GOT3 (cell line): ENCODE measurements around the gene PAPOLA.

Source experiments
- DNase-seq: peaks from one replicate; lab custom pipeline; 2025; ENCODE audit warnings: mixed read lengths; lab: John Stamatoyannopoulos, UW

The PAPOLA gene

DNA sequence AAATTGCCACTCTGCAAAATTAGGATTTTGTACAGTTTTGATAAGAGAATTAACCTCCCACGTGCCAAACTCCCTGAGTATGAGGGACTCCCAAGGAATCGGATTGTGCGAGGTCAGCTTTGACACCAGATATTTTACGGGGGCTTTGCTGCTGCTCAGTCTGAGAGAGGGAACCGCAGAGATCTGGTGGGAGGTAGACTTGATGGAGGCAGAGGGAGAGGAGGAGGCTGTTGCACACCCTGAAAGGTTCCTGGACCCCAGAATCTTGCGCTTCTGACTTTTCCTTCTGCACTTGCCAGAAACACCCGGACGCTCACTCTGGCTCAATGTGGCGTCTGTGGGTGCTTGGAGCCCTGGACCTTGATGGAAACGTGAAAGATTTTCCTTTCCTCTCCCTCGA is 83.9 kb downstream of the PAPOLA start:
- DNase-seq, result no peak

GRCh38 chr14:96586921-96587822 is 85.0 kb downstream of the PAPOLA start:
- no peak for DNase-seq

DNA sequence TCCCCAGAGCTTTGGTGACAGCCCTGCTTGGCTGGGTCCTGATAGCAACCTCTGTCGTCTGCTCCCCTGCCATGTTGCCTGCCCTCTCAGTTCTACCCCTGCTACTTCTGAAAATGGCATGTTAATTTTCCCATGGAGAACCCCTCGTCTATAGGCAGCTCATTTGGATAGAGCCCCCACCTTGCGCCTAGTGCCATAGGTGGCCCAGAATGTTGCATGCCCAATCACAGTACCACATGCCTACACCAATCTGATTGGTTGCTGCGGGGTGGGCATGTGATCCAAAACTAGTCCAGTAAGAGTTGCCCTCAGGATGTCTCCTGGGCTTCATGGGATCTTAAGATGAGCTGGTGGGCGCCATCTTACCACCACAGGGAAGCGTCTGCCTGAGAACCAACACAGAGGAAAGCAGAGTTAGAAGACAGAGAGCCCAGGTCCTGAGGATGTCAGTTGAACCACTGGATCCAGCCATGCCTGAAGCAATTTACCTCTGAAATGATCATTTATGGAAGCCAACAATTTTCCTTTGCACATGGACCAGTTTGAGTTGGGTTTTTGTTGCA is 85.7 kb downstream of the PAPOLA start:
- DNase-seq, result no peak

- no peak for DNase-seq
Measured at GRCh38 chr14:96588410-96589257, 86.5 kb downstream of the PAPOLA start.

DNA sequence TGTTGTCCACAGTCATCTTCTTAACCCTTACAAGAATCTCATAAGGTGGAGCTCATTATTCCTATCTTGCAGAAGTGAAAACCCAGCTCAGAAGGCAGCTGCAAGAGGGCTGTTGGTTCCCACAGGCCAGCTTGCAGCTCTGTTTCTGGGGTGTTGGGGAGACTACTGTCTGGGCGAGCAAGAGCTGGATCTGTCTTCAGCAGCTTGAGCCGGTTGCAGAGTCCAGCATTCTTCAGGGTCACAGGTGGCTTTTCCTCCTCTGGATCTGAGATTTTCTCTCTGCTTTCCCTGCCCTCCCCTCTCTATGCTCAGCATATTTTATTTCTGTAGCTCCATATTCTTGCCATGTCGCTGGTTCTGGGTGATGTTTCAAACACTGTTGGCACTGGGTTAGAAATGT is 87.4 kb downstream of the PAPOLA start:
- DNase-seq, result no peak

DNA sequence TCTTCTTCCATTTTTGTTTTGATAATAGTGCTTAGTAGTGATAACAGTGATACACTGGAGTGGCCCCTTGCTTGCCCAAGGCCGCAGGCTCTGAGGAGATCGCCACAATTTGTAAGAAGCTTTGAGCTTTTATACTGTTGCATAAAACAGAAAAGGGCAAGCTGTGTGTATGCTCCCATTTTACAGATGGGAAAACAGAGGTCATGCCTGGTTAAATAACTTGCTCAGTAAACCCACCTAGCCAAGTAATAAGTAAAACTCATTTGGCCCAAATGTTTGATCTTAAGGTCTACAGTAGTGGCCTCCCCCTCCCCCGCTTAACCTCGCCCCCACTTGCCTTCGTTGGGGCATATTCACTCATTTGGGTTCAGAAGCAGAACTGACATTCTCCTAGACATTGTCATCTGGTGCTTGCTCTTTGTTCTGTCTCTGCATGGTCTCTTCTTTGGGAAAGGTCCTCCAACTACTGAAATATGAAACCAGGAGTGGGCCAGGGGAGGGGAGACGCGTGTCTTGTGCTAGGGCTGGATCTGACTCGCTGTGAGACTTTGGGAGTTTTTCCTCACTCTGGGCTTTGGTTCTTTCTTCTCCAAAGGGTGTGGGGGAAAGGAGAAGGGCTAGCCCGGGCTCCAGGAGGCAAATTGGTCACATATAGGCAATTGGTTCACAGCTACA is 88.1 kb downstream of the PAPOLA start:
- DNase-seq, result no peak

- no peak for DNase-seq
Measured at GRCh38 chr14:96592591-96593386, 90.6 kb downstream of the PAPOLA start.

DNA sequence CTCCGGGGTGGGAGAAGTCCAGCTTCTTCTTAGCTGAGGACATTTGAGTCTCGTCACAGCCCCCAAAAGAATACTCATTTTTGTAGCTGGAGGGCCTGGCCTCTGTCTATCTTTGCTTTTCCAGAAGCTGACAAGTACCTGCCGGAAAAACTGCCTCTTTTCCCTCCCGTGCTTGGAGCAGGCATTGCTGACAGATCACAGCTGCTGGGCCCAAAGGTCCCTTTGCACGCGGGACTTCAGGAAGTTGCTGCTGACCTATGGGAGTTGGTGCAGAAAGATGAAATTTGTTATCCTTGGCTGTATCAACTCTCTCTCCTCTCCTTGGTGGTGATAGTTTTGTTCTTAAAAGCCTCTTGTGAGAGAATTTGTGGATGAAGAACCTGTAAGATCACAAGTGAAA is 92.8 kb downstream of the PAPOLA start:
- no peak for DNase-seq

GRCh38 chr14:96597680-96598079 is 95.5 kb downstream of the PAPOLA start:
- DNase-seq, result no peak

DNA sequence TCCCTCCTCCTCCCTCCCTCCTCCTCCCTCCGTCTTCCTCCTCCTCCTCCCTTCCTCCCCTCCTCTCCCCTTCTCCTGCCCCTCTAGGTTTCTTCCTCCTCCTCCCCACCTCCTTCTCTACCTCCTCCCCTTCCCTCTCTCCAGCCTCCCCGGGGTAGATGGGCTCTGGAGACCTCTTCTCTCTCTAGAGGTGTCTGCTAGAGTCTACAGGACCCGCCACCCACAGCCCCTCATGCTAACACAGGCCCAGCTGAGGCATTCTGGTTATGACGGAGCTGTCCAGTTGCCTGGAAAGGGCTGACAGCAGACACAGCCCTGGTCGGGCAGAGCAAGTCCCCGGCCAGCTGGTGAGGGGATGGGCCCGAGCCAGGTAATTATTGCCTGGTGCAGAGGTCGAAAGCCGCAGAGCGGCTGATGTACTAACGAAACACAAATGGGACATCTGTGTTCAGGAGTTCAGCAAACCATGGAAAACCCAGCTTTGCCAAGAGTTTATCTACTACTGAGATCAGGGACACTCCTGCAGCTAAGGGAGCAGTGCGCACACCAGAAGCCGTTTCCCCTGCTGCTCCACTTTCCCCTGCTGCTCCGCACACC is 96.2 kb downstream of the PAPOLA start:
- DNase-seq, result no peak

DNA sequence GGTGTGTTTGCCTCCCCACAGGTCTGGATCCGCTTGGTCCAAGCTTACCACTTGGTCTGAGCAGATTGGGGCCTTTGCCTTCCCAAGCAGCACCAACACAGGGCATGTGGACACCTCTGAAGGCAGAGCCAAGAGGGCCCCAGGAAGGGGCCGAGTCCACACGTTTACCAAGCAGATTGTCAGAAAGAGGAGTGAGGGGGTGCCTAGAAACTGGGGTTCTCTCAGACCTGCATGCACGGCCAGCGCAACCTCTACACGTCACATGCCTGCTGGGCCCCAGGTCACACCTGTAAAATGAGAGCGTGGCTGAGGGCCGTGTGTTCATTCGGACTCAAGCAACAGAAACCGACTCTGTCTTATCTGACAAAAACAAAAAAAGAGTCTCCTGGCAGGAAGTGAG is 96.9 kb downstream of the PAPOLA start:
- DNase-seq, result no peak

- no peak for DNase-seq
Measured at GRCh38 chr14:96602186-96602585, 100.0 kb downstream of the PAPOLA start.

DNA sequence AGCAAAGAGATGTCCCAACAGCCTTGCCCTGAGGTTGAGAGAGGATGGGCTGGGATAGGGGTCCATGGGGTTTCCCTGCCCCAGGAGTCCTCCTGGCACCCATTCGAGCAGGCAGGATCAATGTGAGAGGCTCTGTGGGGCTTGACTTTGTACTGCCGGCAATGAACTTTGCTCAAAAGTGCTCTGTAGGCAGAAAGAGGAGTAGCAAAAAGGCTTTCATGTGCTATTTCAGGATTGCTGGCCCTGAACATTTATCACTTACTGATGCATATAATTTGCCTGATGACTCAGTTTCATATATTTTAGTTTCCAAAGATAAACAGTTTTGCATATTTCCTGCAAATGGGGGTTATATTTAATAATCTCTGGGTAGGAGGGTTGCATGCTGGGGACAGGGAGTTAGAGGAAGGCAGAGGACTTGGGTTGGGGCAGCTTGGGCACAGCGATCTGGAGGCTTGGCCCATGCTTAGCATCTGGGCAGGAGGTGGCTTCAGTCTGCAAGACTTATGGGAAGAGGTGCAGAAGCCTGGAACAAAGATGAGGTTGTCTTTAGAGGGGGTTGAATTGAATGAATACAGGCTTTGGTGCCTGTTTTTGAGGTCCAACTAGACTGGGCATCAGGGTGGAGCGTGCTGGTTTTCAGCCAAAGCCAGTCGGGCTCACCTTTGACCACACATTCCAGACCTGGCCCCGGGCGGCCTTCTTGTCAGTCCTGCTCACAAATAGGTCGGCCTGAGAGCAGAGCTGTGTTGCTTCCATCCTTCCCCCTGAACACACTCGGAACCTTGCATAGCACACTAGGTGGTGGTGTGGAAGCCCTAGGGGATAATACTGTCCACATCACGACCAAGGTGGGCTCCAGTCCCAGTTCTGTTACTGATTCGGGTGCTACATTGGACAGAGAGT is 101.4 kb downstream of the PAPOLA start:
- DNase-seq, result no peak

GRCh38 chr14:96614481-96614881 is 112.3 kb downstream of the PAPOLA start:
- no peak for DNase-seq

- no peak for DNase-seq
Measured at GRCh38 chr14:96616161-96616721, 114.1 kb downstream of the PAPOLA start.
